GM19239 (cell line): ENCODE measurements around the gene SLC6A13.

Experiments used
- DNase-seq: peaks from one replicate; pipeline ENCODE4 v3.0.0; 2011; ENCODE audit warnings: low spot score; ENCODE audit not compliant: insufficient read length
- FAIRE-seq: peaks from 2 replicates; lab custom pipeline; 2011; peaks lifted over from hg19 to GRCh38; lab: Jason Lieb, UNC

The SLC6A13 gene

GRCh38 chr12:267581-268482 lies 5.2 kb upstream of the SLC6A13 start:
- DNase-seq = no peak
- no peak for FAIRE-seq

- FAIRE-seq = no peak
- DNase-seq = no peak
Measured at GRCh38 chr12:265096-265495, 2.5 kb upstream of the SLC6A13 start.

GRCh38 chr12:264269-264668 lies 1.6 kb upstream of the SLC6A13 start:
- DNase-seq (no peak), FAIRE-seq (no peak)

- DNase-seq = no peak
- no peak for FAIRE-seq
Measured at GRCh38 chr12:263574-263973, 938 bp upstream of the SLC6A13 start.

- DNase-seq (no peak), FAIRE-seq (no peak)
Measured at GRCh38 chr12:262113-262512, 523 bp downstream of the SLC6A13 start.

- DNase-seq (no peak), FAIRE-seq (no peak)
Measured at GRCh38 chr12:257521-258321, 4.9 kb downstream of the SLC6A13 start.

DNA sequence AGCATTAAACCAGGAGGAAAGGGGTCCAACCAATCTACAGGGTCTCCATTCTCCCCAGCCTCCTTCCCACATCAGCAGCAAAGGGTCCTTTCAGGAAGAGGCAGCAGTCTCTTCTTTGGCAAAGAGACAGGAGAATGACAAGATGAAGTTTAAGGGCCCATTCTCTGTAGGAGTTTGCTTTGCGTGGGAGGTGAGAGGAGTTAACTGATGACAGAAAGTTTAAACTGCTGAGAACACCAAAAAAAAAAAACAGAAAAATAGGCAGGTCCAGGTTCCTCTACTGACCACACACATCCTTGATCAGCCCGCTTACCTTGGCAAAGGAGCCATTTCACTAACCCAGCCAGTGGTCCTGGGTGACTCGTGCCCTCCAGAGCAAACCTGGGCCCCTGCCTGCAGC lies 5.7 kb downstream of the SLC6A13 start:
- no peak for DNase-seq
- FAIRE-seq = no peak

DNA sequence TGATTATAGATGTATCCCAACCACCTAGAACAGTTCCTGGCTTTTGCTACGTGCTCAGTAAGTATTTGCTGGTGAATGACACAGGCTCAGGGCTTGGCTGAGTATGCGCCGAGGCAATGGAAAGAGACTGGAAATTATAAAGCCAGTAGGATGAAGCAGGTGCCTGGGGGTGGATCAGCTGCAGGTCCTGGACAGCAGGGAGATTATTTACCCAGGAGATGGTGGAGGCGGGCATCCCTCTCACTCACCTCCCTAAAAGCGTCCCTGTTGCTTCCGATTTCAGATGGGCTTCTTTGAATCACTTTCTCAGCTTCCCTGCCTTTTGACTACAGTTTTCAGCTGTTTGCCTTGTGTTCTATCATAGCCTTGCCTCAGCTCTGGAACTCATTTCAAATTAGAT lies 6.4 kb downstream of the SLC6A13 start:
- FAIRE-seq (no peak), DNase-seq (no peak)

- DNase-seq = no peak
- no peak for FAIRE-seq
Measured at GRCh38 chr12:254912-255311, 7.7 kb downstream of the SLC6A13 start.

DNA sequence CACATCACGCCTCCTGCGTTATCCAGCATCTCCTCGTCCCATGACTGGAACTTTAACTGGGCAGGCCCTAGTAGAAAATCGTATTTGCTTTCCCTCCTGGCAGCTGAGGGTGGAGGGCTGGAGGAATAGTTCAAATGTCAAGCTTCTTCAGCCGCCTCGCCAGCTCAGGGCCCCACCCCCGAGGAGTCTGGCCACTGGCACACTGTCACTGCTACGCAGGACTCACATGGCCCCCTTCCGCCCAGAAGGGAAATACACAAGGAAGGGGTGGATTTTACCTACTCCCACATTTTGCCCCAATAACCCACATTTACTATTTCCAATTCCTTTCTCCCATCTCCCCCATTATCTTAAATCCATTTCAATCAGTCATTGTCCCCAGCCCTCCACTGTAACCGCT lies 8.6 kb downstream of the SLC6A13 start:
- DNase-seq = no peak
- no peak for FAIRE-seq

- DNase-seq (no peak), FAIRE-seq (no peak)
Measured at GRCh38 chr12:253116-253831, 9.4 kb downstream of the SLC6A13 start.

DNA sequence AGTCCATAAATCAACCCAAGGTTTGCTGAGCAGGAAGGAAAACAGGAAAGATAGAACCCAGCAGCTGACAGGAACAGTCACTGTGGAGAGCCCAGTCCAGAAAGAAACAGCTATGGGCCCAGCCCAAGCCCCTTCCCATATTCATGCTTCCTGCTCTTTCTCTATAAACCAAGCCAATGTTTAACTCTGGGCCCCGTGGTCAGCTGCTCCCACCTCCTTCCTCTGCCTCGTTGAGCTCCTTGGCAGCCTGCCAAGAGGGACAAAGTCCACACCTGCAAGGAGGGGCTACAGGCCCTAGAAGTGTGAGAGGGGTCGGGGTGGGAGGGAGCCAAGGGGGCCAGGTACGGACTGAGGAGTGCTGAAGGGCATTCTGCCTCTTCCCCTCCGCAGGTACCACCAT lies 10.0 kb downstream of the SLC6A13 start:
- DNase-seq (no peak), FAIRE-seq (no peak)

- DNase-seq (no peak), FAIRE-seq (no peak)
Measured at GRCh38 chr12:247271-247670, 15.4 kb downstream of the SLC6A13 start.

DNA sequence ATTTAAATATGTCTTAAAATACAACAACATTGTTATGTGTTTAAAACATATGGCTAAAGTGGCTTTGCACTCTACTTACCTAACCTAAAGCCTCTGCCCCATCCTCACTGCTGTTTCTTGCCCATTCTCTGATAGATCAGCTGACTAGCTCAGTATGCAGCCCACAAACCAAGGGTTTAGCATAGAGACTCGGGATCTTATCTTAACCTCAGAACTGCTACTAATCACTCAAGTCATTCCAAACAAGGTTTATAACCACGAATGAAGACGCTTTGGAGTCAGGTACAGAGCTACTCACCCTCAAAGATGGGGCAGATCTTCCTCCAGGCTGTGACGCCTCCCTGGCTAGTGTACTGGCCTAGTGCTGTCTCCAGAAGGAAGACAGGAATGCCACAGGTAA lies 19.3 kb downstream of the SLC6A13 start:
- DNase-seq (no peak), FAIRE-seq (no peak)

DNA sequence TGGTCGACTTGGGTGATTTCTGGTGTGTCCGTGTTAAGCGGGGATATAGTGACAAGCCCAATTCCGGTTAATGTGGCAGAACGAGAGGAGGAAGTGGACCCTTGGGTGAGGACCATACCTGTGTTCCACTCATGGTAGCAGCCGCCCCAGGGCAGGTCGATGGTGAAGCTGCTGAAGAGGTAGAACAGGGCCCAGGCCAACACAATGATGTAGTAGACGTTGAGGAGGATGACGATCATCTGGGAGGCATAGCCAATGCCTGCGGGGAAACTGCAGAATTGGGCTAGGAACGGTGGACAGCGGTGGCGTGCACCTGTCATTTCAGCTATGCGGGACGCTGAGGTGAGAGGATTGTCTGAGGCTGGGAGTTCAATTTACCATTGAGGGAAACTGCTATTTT lies 20.1 kb downstream of the SLC6A13 start:
- FAIRE-seq = no peak
- DNase-seq = no peak

DNA sequence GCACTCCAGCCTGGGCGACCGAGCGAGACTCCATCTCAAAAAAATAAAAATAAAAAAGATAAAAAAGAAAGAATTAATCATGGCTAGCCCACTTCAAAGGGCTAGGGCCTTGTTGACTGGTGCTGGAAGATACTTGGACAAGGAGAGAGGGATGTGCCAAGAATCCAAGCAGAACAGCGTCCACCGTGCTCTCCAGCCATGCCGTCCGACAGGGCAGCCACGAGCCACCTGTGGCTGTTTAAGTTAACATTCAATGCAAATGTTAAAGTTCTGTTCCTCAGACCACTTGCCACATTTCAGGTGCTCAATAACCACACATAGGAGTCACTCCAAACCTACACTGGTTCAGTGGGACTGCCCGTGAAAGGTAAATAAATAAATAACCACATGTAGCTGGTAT lies 21.4 kb downstream of the SLC6A13 start:
- FAIRE-seq = no peak
- DNase-seq = no peak

DNA sequence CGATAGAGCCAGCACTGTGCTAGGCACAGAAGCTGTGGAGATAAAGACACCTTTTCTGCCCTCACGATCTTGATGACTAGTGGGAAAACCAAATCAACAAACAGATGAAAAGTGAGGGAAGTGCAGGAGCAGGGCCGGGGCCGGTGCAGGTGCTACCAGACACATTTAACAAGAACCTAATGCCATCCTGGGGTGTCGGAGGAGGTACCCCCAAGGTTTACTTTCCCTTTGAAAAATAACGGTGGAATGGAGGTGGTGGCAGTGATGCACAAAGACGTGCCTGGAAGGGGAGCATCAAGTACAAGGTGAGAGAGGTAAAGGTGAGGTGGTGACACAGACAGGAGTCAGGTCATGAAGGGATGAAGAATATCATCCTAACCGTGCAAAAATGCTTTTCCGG lies 22.1 kb downstream of the SLC6A13 start:
- FAIRE-seq (no peak), DNase-seq (no peak)

DNA sequence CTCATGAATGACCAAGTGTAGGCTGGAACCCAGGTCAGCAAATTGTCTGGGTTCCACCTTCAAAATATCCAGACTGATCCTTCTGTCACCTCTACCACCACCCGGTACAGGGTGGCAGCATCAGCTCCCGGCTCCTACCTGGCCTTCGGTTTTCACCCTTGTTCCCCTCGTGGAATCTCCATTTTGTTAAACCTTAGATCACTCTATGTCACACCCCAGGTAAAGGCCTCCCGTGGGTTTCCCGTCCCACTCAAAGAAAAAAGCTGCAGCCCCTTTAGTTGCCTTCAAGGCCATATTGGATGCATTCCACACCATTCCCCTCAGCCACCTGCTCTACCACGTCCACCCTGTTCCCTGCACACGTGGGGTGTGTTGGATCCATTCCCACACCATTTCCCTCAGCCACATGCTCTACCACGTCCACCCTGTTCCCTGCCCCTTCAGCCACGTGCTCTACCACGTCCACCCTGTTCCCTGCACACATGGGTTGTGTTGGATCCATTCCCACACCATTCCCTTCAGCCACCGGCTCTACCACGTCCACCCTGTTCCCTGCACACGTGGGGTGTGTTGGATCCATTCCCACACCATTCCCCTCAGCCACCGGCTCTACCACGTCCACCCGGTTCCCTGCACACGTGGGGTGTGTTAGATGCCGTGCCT lies 23.8 kb downstream of the SLC6A13 start:
- no peak for FAIRE-seq

GRCh38 chr12:238116-238515 lies 24.5 kb downstream of the SLC6A13 start:
- DNase-seq = no peak
- no peak for FAIRE-seq

More for the DNA sequence above, 23.8 kb downstream of the SLC6A13 start:
- no peak for DNase-seq
